ENCODE measurements around the gene OCSTAMP.

The OCSTAMP gene

DNA sequence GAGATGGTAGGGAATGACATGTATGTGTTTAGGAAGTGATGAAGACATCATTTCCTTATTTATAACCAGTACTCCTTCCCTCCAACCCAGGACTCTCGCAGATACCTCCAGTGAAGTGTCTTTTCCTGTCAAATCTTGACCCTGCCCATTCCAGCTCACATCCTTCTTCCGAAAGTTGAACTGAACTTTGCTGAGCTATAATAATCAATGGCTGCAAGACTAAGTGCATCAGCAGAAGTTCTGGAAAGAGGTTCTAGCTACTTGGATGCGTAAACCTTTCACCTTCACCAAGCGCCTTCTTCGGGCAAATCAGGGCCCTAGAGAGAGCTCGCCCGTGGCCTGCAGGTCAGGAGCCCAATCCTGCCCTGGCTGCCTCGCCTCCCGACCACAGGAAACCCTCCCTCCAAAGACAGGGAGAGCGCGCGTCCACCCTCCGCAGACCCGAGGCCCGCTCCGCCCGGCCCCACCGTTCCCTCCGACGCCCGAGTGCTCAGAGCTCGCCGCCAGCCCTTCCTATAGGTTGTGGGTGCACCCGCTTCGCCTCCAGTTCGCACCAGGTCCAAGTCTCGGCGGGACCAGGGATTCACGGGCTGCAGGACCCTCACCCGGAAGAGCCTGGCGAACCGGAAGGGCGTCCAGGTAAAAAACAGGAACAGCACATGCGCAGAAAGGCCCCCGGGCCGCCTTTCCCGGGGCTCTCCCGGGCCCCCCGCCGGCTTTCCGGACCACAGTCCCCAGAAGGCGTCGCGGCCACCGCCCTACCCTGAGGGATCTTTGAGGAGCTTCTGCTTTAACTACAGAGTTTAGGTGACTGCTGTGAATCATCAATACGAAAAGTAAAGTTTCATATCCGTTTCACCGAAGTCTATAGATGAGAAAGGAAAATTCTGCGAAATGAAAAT, 37.3 kb downstream of the OCSTAMP start, which contains the start of gene ZNF334:
TSS of gene ZNF334 (minus strand) at position 617 of the 902 bp plus-strand sequence. CDS start 1,457 bp downstream, outside the sequence.
- DNase-seq: no peak

DNA sequence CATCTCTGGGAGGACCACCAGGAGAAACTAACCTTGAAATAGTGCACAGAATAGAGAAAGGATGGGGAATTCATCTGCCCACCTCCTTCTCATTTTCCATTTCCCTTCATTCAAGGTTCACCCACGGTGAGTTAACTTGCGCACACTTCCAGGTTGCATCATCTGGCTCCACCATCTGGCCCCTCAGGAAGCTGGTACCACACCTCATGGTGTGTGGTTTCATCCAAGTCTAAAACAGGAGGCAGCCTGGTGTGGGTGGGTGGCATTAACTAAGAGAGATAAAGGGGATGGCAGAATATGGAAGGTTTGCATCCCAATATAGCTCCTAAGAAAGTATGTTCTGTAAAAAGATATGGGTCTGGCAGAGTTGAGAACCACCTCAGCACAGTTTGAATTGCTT, 40.9 kb downstream of the OCSTAMP start:
- DNase-seq: no peak

DNA sequence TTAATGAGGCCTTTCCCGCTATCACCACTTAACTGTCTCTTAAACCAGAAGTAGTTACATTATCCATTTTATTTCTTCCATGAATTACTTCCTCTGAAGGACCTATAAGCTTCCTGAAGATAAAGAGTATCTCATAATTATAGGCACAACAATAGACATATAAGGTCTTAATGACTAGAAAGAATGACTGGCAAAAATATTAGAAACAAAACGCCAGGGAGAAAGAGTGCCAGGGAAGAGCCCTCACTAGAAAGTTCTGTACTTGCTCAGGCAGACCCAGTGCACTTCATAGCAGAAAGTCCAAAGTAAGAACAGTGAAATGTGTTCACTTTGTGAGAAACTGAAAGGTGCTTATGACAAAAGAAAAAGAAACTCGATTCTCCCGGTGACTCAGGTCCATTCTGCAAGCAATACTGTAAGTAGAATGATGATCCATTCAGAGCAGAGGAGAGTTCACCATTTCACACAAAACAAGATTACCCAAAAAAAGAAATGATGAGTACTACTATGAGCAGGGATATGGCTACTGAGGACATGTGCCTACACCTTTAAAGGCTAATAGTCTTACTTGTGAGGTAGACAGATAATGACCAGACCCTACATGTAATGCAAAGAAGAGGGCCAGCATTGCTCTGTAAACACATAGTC, 42.6 kb downstream of the OCSTAMP start:
- no peak for DNase-seq

DNA sequence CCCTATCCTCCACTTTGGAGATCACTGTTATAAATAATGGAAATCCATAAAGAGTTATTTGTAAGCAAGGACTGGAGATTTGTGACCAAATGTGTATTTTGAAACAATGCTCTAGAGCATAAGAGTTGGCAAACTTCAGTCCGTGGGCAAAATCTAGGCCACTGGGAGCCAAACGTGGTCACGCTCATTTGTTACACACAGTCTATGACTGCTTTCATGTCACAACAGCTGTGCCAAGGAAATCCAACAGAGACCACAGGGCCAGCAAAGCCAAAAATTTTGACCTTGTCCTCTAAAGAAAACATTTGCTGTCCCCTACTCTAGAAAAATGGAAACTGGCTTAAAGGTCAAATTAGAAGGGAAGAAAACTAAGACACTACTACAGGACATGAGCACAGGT, 44.9 kb downstream of the OCSTAMP start:
- no peak for DNase-seq

DNA sequence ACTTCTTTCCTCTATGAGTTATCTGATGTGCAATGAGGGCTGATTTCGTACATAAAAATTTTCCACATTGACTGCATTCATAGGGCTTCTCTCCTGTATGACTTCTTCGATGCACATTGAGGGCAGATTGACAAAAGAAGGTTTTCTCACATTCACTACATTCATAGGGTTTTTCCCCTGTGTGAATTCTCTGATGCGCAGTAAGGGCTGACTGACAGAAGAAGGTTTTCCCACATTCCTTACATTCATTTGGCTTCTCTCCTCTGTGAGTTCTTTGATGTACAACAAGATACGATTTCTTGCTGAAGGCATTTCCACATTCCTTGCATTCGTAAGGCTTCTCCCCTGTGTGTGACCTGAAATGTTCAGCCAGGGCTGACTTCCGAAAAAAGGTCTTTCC, 48.5 kb downstream of the OCSTAMP start:
- DNase-seq: no peak

DNA sequence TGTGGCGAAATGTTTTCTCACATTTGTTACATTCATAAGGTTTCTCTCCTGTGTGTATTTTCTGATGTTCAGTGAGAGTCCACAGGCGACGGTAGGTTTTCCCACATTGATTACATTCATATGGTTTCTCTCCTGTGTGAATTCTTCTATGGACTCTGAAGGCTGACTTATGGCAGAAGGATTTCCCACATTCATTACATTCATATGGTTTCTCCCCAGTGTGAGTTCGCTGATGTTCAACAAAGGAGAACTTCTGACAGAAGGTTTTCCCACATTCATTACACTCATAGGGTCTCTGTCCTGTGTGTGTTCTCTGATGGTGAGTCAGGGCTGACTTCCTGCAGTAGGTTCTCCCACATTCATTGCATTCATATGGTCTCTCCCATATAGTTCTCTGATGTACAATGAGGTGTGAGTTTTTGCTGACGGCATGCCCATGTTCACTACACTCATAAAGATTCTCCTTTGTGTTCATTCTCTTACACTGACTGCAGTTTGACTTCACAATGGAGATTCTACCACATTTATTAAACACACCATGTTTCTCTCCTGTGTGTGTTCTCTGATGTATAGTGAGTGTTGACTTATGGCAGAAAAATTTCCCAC, 49.0 kb downstream of the OCSTAMP start:
- DNase-seq: no peak

DNA sequence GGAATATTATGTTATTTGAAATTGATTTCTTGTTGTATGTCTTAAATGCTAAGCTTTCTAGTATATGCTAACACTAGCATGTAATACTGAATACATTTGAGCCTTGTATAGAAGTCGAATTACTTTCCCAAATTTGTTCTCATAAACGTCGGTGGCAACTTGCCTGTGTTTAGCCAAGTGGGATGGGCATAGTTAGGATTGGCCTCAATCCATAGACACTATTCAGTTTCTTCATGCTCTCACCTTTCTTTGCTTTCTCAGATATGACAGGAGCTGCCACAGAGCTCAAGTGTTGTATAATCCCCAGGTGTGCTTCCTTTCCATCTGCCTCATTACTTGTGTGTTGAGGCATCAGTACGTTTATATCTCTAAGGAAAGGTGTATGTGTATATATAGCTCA, 56.4 kb downstream of the OCSTAMP start:
- no peak for DNase-seq

DNA sequence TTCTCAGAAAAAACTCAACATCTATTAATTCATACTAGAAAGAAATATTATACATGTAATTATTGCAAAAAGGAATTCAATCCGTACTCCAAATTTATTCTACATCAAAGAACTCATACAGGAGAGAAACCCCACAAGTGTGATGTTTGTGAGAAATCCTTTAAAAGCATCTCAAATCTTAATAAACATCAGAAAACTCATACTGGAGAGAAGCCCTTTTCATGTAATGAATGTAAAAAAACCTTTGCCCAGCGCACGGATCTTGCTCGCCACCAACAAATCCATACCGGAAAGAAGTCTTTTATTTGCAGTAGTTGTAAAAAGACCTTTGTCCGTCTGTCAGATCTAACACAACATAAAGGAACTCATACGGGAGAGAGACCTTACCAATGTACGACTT, 59.1 kb downstream of the OCSTAMP start:
- no peak for DNase-seq

Measured in activated gamma-delta T cell treated with Interleukin-2 at 50 U/mL for 16 hours (primary cell).